ENCODE measurements around the gene GDF3. TPM values are rescaled to one million over a fixed set of nuclear protein-coding genes. Genes with fewer than 3 reads are reported as not detected.

Gene GDF3
- total RNA-seq, 1 donor from 2014 or later = 0.32 TPM

DNA sequence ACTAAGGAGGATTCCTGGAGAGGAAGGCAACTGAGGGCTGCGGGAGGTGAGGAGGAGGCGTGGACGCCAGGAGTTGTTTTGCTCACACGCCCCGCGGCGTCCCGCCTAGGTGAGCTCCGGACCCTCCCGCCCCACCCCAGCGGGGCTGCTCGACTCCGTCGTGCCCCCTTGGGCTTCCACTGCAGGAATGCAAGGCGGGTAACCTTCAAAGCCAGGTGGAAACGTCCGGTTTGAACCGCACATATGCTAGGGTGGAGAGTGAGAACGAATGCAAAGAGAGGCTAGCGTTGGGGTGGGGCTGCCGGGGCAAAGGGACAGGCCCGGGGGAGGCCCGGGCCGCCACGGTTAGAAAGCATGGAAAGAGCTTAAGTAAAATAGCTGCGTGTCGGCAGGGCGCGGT, 10.3 kb upstream of the GDF3 start:
- Histone ChIP-seq H3K4me3 (no peak overlapping the region), H3K27me3 (no peaks in the 10 kb centered on the region), H3K4me1 (no peaks in the 10 kb centered on the region), H3K9me3 (no peaks in the 10 kb centered on the region), H3K36me3 (no peaks in the 10 kb centered on the region), H3K27ac (no peak overlapping the region)
- intact Hi-C loops (cut with DNase I) = no loop called here
- TF ChIP-seq, protein P1, sequence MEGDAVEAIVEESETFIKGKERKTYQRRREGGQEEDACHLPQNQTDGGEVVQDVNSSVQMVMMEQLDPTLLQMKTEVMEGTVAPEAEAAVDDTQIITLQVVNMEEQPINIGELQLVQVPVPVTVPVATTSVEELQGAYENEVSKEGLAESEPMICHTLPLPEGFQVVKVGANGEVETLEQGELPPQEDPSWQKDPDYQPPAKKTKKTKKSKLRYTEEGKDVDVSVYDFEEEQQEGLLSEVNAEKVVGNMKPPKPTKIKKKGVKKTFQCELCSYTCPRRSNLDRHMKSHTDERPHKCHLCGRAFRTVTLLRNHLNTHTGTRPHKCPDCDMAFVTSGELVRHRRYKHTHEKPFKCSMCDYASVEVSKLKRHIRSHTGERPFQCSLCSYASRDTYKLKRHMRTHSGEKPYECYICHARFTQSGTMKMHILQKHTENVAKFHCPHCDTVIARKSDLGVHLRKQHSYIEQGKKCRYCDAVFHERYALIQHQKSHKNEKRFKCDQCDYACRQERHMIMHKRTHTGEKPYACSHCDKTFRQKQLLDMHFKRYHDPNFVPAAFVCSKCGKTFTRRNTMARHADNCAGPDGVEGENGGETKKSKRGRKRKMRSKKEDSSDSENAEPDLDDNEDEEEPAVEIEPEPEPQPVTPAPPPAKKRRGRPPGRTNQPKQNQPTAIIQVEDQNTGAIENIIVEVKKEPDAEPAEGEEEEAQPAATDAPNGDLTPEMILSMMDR (IDR thresholded peaks at IDR 0.05) = no peak
- DNase-seq (no peak), ATAC-seq (no peak)

- no peaks in the 10 kb centered on the region for H3K9me3 ChIP-seq
- H3K27ac ChIP-seq = no peak overlapping the region
- TF ChIP-seq, protein P1 (IDR thresholded peaks at IDR 0.05) = no peak
- no peaks in the 10 kb centered on the region for H3K36me3 ChIP-seq
- peaks cover 14% of the 10 kb centered on the region for H3K4me1 ChIP-seq
- ATAC-seq (no peak), DNase-seq (no peak)
- no peaks in the 10 kb centered on the region for H3K27me3 ChIP-seq
- H3K4me3 ChIP-seq = no peak overlapping the region
- intact Hi-C loops (cut with DNase I) = no loop called here
Measured at GRCh38 chr12:7695237-7695560, 376 bp downstream of the GDF3 start.

- DNase-seq (no peak), ATAC-seq (no peak)
- Histone ChIP-seq H3K27ac (no peak overlapping the region), H3K36me3 (no peaks in the 10 kb centered on the region), H3K27me3 (no peaks in the 10 kb centered on the region), H3K4me1 (peaks cover 14% of the 10 kb centered on the region), H3K4me3 (no peak overlapping the region), H3K9me3 (no peaks in the 10 kb centered on the region)
- intact Hi-C loops (cut with DNase I) = no loop called here
- TF ChIP-seq, protein P1 (IDR thresholded peaks at IDR 0.05) = no peak
Measured at GRCh38 chr12:7694556-7695236, 879 bp downstream of the GDF3 start.

- intact Hi-C loops (cut with DNase I) = no loop called here
- H3K27ac ChIP-seq = no peak overlapping the region
- peaks cover 14% of the 10 kb centered on the region for H3K4me1 ChIP-seq
- H3K9me3 ChIP-seq = no peaks in the 10 kb centered on the region
- no peaks in the 10 kb centered on the region for H3K27me3 ChIP-seq
- DNase-seq (no peak), ATAC-seq (peak; percentile 72)
- H3K4me3 ChIP-seq = no peak overlapping the region
- no peaks in the 10 kb centered on the region for H3K36me3 ChIP-seq
- TF ChIP-seq, protein P1 (IDR thresholded peaks at IDR 0.05) = no peak
Measured at GRCh38 chr12:7693793-7694192, 1.8 kb downstream of the GDF3 start.

GRCh38 chr12:7681535-7681934, 14.0 kb downstream of the GDF3 start:
- no peaks in the 10 kb centered on the region for H3K4me1 ChIP-seq
- H3K36me3 ChIP-seq = no peaks in the 10 kb centered on the region
- no peaks in the 10 kb centered on the region for H3K9me3 ChIP-seq
- TF ChIP-seq, protein P1 (IDR thresholded peaks at IDR 0.05) = no peak
- intact Hi-C loops (cut with DNase I) = no loop called here
- peaks cover 4% of the 10 kb centered on the region for H3K27me3 ChIP-seq
- no peak overlapping the region for H3K4me3 ChIP-seq
- ATAC-seq (no peak), DNase-seq (no peak)
- H3K27ac ChIP-seq = no peak overlapping the region

Data from upper lobe of right lung (tissue), 1 donor.